Endothelial cell of umbilical vein (primary cell): ENCODE measurements around the gene RALGPS1. TPM values are rescaled to one million over a fixed set of nuclear protein-coding genes. Genes with fewer than 3 reads are reported as not detected.

ENCODE experiments used
- BruUV-seq: library from RNA; stranded (reverse); fragments of 400-500 nt; replicated peaks from 2 replicates; lab custom pipeline; 2021; lab: Mats Ljungman, UMichigan
- CTCF ChIA-PET: fragments of 300-600, 350-600 bp; sonication (Branson Sonifier 250); formaldehyde crosslinking; loops from one replicate; lab custom pipeline; 2021; ENCODE audit warnings: antibody characterized with exemption, inconsistent platforms; lab: Charles Lee
- POLR2A ChIA-PET: fragments of 300-600, 350-600 bp; sonication (Branson Sonifier 250); formaldehyde crosslinking; loops from one replicate; lab custom pipeline; 2021; ENCODE audit warnings: antibody characterized with exemption, inconsistent platforms; lab: Charles Lee
- DNase-seq: peaks from one replicate; pipeline ENCODE4 v3.0.0-alpha.2; 2011; ENCODE audit warnings: low read depth, low spot score
- FAIRE-seq: peaks from 2 replicates; lab custom pipeline; 2011; peaks lifted over from hg19 to GRCh38; lab: Jason Lieb, UNC
- H2AFZ ChIP-seq: 2 replicates; pipeline ENCODE4 v1.6.0; 2012; ENCODE audit warnings: low read depth, low read length, control low read depth, inconsistent platforms
- H3K27ac ChIP-seq: 2 replicates; pipeline ENCODE4 v1.5.1; 2011; ENCODE audit warnings: low read depth, mild to moderate bottlenecking, control low read depth, low read length, moderate library complexity; ENCODE audit not compliant: insufficient read depth
- H3K27me3 ChIP-seq, 2 experiments: 2 replicates each; pipeline versions ENCODE4 v1.6.0 to v1.6.1; 2011; ENCODE audit warnings: low read length in 2 of 2, mixed read lengths in 1 of 2; ENCODE audit not compliant: control insufficient read depth in 2 of 2, insufficient read depth in 2 of 2
- H3K36me3 ChIP-seq, 2 experiments: 2 replicates in 1 of 2; 3 replicates in 1 of 2; pipeline ENCODE4 v1.5.1; 2011; ENCODE audit warnings: low read length in 2 of 2, mild to moderate bottlenecking in 1 of 2, moderate library complexity in 1 of 2; ENCODE audit not compliant: control insufficient read depth in 2 of 2, insufficient read depth in 2 of 2; ENCODE audit errors: extremely low read depth in 1 of 2
- H3K4me1 ChIP-seq: 3 replicates; pipeline ENCODE4 v1.5.1; 2011; ENCODE audit warnings: mild to moderate bottlenecking, low read length; ENCODE audit not compliant: control insufficient read depth, insufficient read depth; ENCODE audit errors: extremely low read depth
- H3K4me2 ChIP-seq: 2 replicates; pipeline ENCODE4 v1.6.1; 2011; ENCODE audit warnings: low read length, control low read depth, mixed read lengths; ENCODE audit not compliant: insufficient read depth
- H3K4me3 ChIP-seq, 3 experiments: fragments of 200-600 bp in 1 of 3; sonication (generic), shearing (Covaris generic) in 1 of 3; replicated peaks in 1 of 3; 2 replicates each; pipeline ENCODE4 v1.5.1; 2011 to 2016; ENCODE audit warnings: control low read depth in 3 of 3, low read length in 3 of 3, mild to moderate bottlenecking in 2 of 3, inconsistent platforms in 1 of 3, low read depth in 1 of 3, moderate library complexity in 1 of 3; ENCODE audit not compliant: insufficient read depth in 1 of 3
- H3K79me2 ChIP-seq: 2 replicates; pipeline ENCODE4 v1.6.0; 2012; ENCODE audit warnings: low read length, inconsistent platforms; ENCODE audit not compliant: control insufficient read depth, insufficient read depth
- H3K9ac ChIP-seq: replicated peaks from 2 replicates; pipeline ENCODE3; 2011; ENCODE audit warnings: low read length, control low read depth; ENCODE audit not compliant: insufficient read depth; ENCODE audit errors: extremely low read depth
- H3K9me1 ChIP-seq: replicated peaks from 3 replicates; pipeline ENCODE4 v1.6.0; 2011; ENCODE audit warnings: mild to moderate bottlenecking, low read length; ENCODE audit not compliant: control insufficient read depth, insufficient read depth; ENCODE audit errors: extremely low read depth
- H3K9me3 ChIP-seq: replicated peaks from 2 replicates; pipeline ENCODE4 v1.5.1; 2012; ENCODE audit warnings: low read length, inconsistent platforms; ENCODE audit not compliant: control insufficient read depth, insufficient read depth
- H4K20me1 ChIP-seq: replicated peaks from 2 replicates; pipeline ENCODE3; 2011; ENCODE audit warnings: mild to moderate bottlenecking, low read length; ENCODE audit not compliant: control insufficient read depth, insufficient read depth; ENCODE audit errors: extremely low read depth
- EZH2 ChIP-seq: IDR thresholded peaks from 2 replicates; pipeline ENCODE4 v1.6.1; 2012; ENCODE audit warnings: borderline replicate concordance, low read depth, mild to moderate bottlenecking, moderate library complexity, low read length, inconsistent platforms; ENCODE audit not compliant: severe bottlenecking
- FOS ChIP-seq: IDR thresholded peaks from 2 replicates; pipeline ENCODE4 v1.6.1; 2011; ENCODE audit warnings: mild to moderate bottlenecking, low read length, moderate library complexity, borderline replicate concordance; ENCODE audit not compliant: insufficient read depth
- GATA2 ChIP-seq: IDR thresholded peaks from 2 replicates; pipeline ENCODE4 v1.7.0; 2011; ENCODE audit warnings: low read depth, mild to moderate bottlenecking, moderate library complexity, mixed read lengths, low read length; ENCODE audit not compliant: insufficient read length, insufficient read depth
- JUN ChIP-seq: IDR thresholded peaks from 2 replicates; pipeline ENCODE4 v1.6.1; 2011; ENCODE audit warnings: borderline replicate concordance, low read depth; ENCODE audit not compliant: insufficient read length, insufficient read depth
- MAX ChIP-seq: IDR thresholded peaks from 2 replicates; pipeline ENCODE4 v1.6.1; 2011; ENCODE audit not compliant: insufficient read depth, insufficient read length
- MYC ChIP-seq: IDR thresholded peaks from one replicate; pipeline ENCODE4 v1.6.1; 2011; ENCODE audit warnings: mild to moderate bottlenecking, low read depth, low read length
- POLR2A ChIP-seq: IDR thresholded peaks from 2 replicates; pipeline ENCODE4 v1.6.1; 2012; ENCODE audit warnings: low read depth, mild to moderate bottlenecking, control low read depth, low read length
- POLR2AphosphoS5 ChIP-seq: IDR thresholded peaks from 2 replicates; pipeline ENCODE4 v1.6.1; 2012; ENCODE audit warnings: low read depth, mild to moderate bottlenecking, control low read depth, low read length, moderate library complexity; ENCODE audit not compliant: insufficient read depth
- dilution Hi-C: fragments of 300-500 bp; cut with MboI; formaldehyde crosslinking; loops from one replicate; pipeline ENCODE4 v1.15.0; 2019; ENCODE audit warnings: low sequenced_read_pairs; ENCODE audit not compliant: extremely low pct_ligation_motif_present
- intact Hi-C: fragments of 100-400 bp; cut with micrococcal nuclease; formaldehyde crosslinking; loops from one replicate; pipeline ENCODE4 v1.10.0; 2022
- polyA plus RNA-seq, 4 experiments: library from polyadenylated mRNA; depleted of rRNA in 3 of 4; stranded (reverse) in 3 of 4; unstranded in 1 of 4; fragments of >200 nt; gene quantifications; 2 replicates each; pipeline versions ENCODE4 v1.2.1 to v1.2.3, GENCODE V29; 2011 to 2012; ENCODE audit warnings: missing spikeins in 1 of 4
- total RNA-seq: library from RNA; stranded (reverse); gene quantifications from 2 replicates; pipeline ENCODE4 v1.2.3, GENCODE V29; 2021
- TF ChIP-seq, protein P1 (sequence below), 2 donors: IDR thresholded peaks; 1 replicate in 1 of 2; 2 replicates in 1 of 2; pipeline ENCODE4 v1.5.1; 2011; ENCODE audit warnings: low read length in 2 of 2, mild to moderate bottlenecking in 2 of 2, moderate library complexity in 2 of 2, control low read depth in 1 of 2, inconsistent platforms in 1 of 2, low read depth in 1 of 2; ENCODE audit not compliant: insufficient read depth in 1 of 2; ENCODE audit errors: extremely low read depth in 1 of 2

The RALGPS1 gene
- total and polyA plus RNA-seq, 2 donors (not counting 3 experiments of a cell fraction or from before 2014, with no cell fraction given): 3.8 to 5.5 TPM

- Histone ChIP-seq H3K9me1 (no peaks in the 10 kb centered on the region), H3K4me3 (peak overlapping the region in 1 of 3 experiments; percentile 53), H3K36me3 (no peaks in the 10 kb centered on the region), H3K4me2 (peak overlapping the region; percentile 26), H3K27ac (peak overlapping the region; percentile 13), H3K4me1 (peaks cover 16% of the 10 kb centered on the region), H3K27me3 (peaks cover 1 to 2% of the 10 kb centered on the region in 2 experiments), H2AFZ (peak overlapping the region; percentile 93), H3K9ac (peak overlapping the region; percentile 10), H4K20me1 (no peaks in the 10 kb centered on the region), H3K9me3 (no peaks in the 10 kb centered on the region), H3K79me2 (peaks cover 3% of the 10 kb centered on the region)
- intact Hi-C loops (no loop called here), dilution Hi-C loops (no loop called here)
- TF ChIP-seq MAX (no peak), JUN (no peak), GATA2 (no peak), POLR2AphosphoS5 (no peak)
- DNase-seq (no peak), FAIRE-seq (no peak)
- CTCF ChIA-PET: interaction anchor here (0.6 to 3.1 kb wide), 17 partner anchors 15 to 263 kb away, joined by 3 to 28 read pairs (median 4); no protein-coding TSS in a partner anchor
- POLR2A ChIA-PET: interaction anchor here (0.8 to 0.9 kb wide), 2 partner anchors 31 to 63 kb away, joined by 3 read pairs; no protein-coding TSS in a partner anchor
- BruUV-seq: no TSS peak
These were observed 208.7 kb downstream of the RALGPS1 start for GRCh38 chr9:127123064-127123890.

- Histone ChIP-seq H2AFZ (no peak overlapping the region), H3K4me1 (peaks cover 16% of the 10 kb centered on the region), H3K4me2 (no peak overlapping the region), H3K9ac (no peak overlapping the region), H3K27ac (no peak overlapping the region), H3K79me2 (peaks cover 3% of the 10 kb centered on the region), H4K20me1 (no peaks in the 10 kb centered on the region), H3K9me3 (no peaks in the 10 kb centered on the region), H3K27me3 (peaks cover 1 to 2% of the 10 kb centered on the region in 2 experiments), H3K36me3 (no peaks in the 10 kb centered on the region), H3K4me3 (no peak overlapping the region), H3K9me1 (no peaks in the 10 kb centered on the region)
- CTCF ChIA-PET: interaction anchor here (1.1 to 2.0 kb wide), 2 partner anchors 73 to 159 kb away, joined by 3 to 11 read pairs; no protein-coding TSS in a partner anchor
- FAIRE-seq (no peak), DNase-seq (no peak)
- dilution Hi-C loops (no loop called here), intact Hi-C loops (no loop called here)
- TF ChIP-seq GATA2 (no peak), MAX (no peak), JUN (no peak), POLR2A (no peak), EZH2 (no peak), MYC (no peak), FOS (no peak), POLR2AphosphoS5 (no peak)
- TF ChIP-seq, protein P1, sequence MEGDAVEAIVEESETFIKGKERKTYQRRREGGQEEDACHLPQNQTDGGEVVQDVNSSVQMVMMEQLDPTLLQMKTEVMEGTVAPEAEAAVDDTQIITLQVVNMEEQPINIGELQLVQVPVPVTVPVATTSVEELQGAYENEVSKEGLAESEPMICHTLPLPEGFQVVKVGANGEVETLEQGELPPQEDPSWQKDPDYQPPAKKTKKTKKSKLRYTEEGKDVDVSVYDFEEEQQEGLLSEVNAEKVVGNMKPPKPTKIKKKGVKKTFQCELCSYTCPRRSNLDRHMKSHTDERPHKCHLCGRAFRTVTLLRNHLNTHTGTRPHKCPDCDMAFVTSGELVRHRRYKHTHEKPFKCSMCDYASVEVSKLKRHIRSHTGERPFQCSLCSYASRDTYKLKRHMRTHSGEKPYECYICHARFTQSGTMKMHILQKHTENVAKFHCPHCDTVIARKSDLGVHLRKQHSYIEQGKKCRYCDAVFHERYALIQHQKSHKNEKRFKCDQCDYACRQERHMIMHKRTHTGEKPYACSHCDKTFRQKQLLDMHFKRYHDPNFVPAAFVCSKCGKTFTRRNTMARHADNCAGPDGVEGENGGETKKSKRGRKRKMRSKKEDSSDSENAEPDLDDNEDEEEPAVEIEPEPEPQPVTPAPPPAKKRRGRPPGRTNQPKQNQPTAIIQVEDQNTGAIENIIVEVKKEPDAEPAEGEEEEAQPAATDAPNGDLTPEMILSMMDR (IDR thresholded peaks at IDR 0.05; ENCODE audit: extremely low read depth in 1 of 2, insufficient read depth in 1 of 2, low read depth in 1 of 2, low read length in 2 of 2): no peak
- POLR2A ChIA-PET: no interaction called here
- BruUV-seq: no TSS peak
These were observed 209.5 kb downstream of the RALGPS1 start for GRCh38 chr9:127124111-127124531.
